Epithelial cell of prostate (primary cell): ENCODE data around the gene CLDN14.

Source experiments
- DNase-seq: peaks from one replicate; pipeline ENCODE4 v3.0.0-alpha.2; 2011; ENCODE audit warnings: low read depth, low spot score
- H3K27ac ChIP-seq: fragments of 450-650 bp; 2 replicates; pipeline ENCODE4 v1.5.1; 2017; ENCODE audit warnings: mild to moderate bottlenecking

CLDN14 gene

DNA sequence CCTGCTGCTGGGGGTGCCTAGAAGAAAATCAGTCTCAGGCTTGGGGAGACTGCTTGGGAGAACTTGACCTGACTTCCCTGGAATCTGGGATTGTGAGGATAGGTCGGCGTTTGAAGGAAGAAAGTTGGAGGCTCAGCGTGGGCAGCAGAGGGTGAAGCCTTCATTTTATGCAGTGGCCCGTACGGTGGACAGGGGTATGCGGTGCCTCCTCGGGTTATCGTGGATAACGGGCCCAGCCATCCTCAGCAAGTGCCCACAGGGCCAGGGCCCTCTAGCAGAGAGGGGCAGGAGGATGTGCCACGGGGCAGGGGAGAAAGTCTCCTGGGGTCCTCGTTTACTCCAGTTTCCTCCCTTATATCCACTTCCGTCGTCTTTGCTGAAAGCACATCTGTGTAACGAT, 60.7 kb downstream of the CLDN14 start:
- H3K27ac ChIP-seq = no peak overlapping the region
- no peak for DNase-seq

DNA sequence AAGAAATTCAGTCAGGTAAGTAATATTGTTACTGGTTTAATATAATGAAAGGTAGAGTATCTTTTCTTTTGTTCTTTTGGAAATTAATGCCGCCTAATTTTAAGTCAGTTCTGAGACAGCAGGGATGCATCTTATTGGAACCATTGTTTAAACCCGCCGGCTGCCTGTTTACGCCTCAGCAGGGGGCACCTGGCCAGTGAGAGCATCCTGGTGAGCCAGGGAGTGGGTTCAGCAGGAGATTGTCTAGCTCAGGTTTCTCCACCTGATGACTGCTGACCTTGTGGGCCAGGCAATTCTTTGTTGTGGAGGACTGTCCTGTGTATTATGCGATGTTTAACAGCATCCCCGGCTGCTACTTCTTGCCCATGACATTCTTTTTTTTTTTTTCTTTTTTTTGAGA, 64.5 kb downstream of the CLDN14 start:
- no peak overlapping the region for H3K27ac ChIP-seq
- DNase-seq = no peak

DNA sequence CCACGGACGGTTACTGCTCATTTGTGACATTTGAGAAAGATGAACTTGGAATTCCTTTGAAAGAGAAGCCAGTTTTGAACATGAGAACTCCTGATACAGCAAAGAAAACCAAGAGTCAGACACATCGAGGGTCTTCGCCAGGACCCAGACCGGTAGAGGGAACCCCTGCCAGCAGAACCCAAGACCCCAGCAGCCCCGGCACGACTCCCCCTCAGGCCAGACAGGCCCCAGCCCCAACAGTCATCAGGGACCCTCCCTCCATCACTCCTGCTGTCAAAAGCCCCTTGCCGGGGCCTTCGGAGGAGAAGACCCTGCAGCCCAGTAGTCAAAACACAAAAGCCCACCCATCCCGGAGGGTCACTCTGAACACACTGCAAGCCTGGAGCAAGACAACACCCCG, 67.0 kb downstream of the CLDN14 start:
- no peak for DNase-seq
- no peak overlapping the region for H3K27ac ChIP-seq

DNA sequence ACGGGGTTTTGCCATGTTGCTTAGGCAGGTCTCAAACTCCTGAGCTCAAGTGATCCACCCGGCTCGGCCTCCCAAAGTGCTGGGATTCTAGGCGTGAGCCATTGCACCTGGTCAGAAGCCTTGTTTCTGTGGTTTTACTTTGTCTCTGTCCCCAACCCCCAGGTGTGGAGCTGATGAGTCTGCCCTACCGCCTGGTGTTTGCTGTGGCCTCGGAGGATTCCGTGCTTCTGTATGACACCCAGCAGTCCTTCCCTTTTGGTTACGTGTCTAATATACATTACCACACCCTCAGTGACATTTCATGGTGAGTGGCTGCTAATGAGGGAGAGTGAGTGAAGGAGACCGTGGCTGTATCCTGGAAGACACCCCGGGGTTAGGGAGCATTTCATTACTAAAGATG, 68.6 kb downstream of the CLDN14 start:
- no peak overlapping the region for H3K27ac ChIP-seq
- no peak for DNase-seq
